MM.1S (cell line): ENCODE results near the gene GCLC.

ENCODE experiments used
- EZH2phosphoT487 ChIP-seq: fragments of 300-600 bp; sonication (generic); IDR thresholded peaks from 2 replicates; pipeline ENCODE4 v1.6.1; 2018; ENCODE audit warnings: antibody characterized with exemption, low read length
- TF ChIP-seq, protein P1 (sequence below): fragments of 300-600 bp; sonication (generic); IDR thresholded peaks from 2 replicates; pipeline ENCODE4 v1.5.1; 2016; ENCODE audit warnings: antibody characterized with exemption, low read length, mixed read lengths

GRCh38 chr6:53547811-53548496 is 3.1 kb upstream of the GCLC start:
- TF ChIP-seq, protein P1, sequence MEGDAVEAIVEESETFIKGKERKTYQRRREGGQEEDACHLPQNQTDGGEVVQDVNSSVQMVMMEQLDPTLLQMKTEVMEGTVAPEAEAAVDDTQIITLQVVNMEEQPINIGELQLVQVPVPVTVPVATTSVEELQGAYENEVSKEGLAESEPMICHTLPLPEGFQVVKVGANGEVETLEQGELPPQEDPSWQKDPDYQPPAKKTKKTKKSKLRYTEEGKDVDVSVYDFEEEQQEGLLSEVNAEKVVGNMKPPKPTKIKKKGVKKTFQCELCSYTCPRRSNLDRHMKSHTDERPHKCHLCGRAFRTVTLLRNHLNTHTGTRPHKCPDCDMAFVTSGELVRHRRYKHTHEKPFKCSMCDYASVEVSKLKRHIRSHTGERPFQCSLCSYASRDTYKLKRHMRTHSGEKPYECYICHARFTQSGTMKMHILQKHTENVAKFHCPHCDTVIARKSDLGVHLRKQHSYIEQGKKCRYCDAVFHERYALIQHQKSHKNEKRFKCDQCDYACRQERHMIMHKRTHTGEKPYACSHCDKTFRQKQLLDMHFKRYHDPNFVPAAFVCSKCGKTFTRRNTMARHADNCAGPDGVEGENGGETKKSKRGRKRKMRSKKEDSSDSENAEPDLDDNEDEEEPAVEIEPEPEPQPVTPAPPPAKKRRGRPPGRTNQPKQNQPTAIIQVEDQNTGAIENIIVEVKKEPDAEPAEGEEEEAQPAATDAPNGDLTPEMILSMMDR: no peak
- no peak for TF ChIP-seq EZH2phosphoT487
